Measurements from ENCODE around the gene NFIX. TPM values are rescaled to one million over a fixed set of nuclear protein-coding genes. Genes with fewer than 3 reads are reported as not detected.

Gene NFIX
- total RNA-seq, 4 donors from 2014 or later: 25.4 to 53.1 (median 29.3) TPM

GRCh38 chr19:13138916-13139198, 143.6 kb downstream of the NFIX start:
- Histone ChIP-seq H3K36me3 (peaks cover 0 to 29% (median 7%) of the 10 kb centered on the region in 4 donors), H3K27me3 (no peaks in the 10 kb centered on the region), H3K27ac (no peak overlapping the region), H3K4me1 (peaks cover 0 to 10% (median 2%) of the 10 kb centered on the region in 4 donors), H3K4me3 (no peak overlapping the region), H3K9me3 (no peaks in the 10 kb centered on the region)
- DNase-seq: no peak
- intact Hi-C loops (cut with DNase I; ENCODE audit: low total_unique reads): no loop called here
- in situ Hi-C loops (cut with MboI; ENCODE audit: low pct_ligation_motif_present in 1 of 4, low pct_unique_long_range_greater_than_20kb in 1 of 4, low sequenced_read_pairs in 3 of 4): no loop called here
- no peak for TF ChIP-seq EP300 (IDR thresholded peaks at IDR 0.05; ENCODE audit: low read depth)
- TF ChIP-seq POLR2AphosphoS5 (IDR thresholded peaks at IDR 0.05): no peak
- no peak for TF ChIP-seq CTCF (IDR thresholded peaks at IDR 0.05)
- TF ChIP-seq POLR2A (IDR thresholded peaks at IDR 0.05): no peak
- WGBS, 2 donors (ENCODE audit: low coverage in 1 of 2): 69% methylated on average over 10 of the region's 10 CpGs; no CpG with 5 or more reads in 1 of the 2 donors

GRCh38 chr19:13139633-13140311, 144.5 kb downstream of the NFIX start:
- no peak for DNase-seq
- WGBS, 2 donors (ENCODE audit: low coverage in 1 of 2): 67 to 82% methylated on average over 2 to 11 of the region's 11 CpGs
- intact Hi-C loops (cut with DNase I; ENCODE audit: low total_unique reads) (no loop called here), in situ Hi-C loops (cut with MboI; ENCODE audit: low pct_ligation_motif_present in 1 of 4, low pct_unique_long_range_greater_than_20kb in 1 of 4, low sequenced_read_pairs in 3 of 4) (no loop called here)
- Histone ChIP-seq H3K4me3 (no peak overlapping the region), H3K27me3 (no peaks in the 10 kb centered on the region), H3K36me3 (peaks cover 0 to 29% (median 8%) of the 10 kb centered on the region in 4 donors), H3K4me1 (peaks cover 0 to 10% (median 2%) of the 10 kb centered on the region in 4 donors), H3K27ac (no peak overlapping the region), H3K9me3 (no peaks in the 10 kb centered on the region)
- no peak for TF ChIP-seq CTCF (IDR thresholded peaks at IDR 0.05)
- no peak for TF ChIP-seq EP300 (IDR thresholded peaks at IDR 0.05; ENCODE audit: low read depth)
- TF ChIP-seq POLR2A (IDR thresholded peaks at IDR 0.05): no peak
- TF ChIP-seq POLR2AphosphoS5 (IDR thresholded peaks at IDR 0.05): no peak

- no peak for TF ChIP-seq EP300 (IDR thresholded peaks at IDR 0.05; ENCODE audit: low read depth)
- no peak for TF ChIP-seq POLR2AphosphoS5 (IDR thresholded peaks at IDR 0.05)
- TF ChIP-seq CTCF (IDR thresholded peaks at IDR 0.05): no peak
- in situ Hi-C loops (cut with MboI; ENCODE audit: low pct_ligation_motif_present in 1 of 4, low pct_unique_long_range_greater_than_20kb in 1 of 4, low sequenced_read_pairs in 3 of 4): no loop called here
- H3K27me3 ChIP-seq: no peaks in the 10 kb centered on the region
- WGBS, 2 donors (ENCODE audit: low coverage in 1 of 2): 52 to 74% methylated on average over 8 to 16 of the region's 16 CpGs
- DNase-seq: peak; percentile 49
- intact Hi-C loops (cut with DNase I; ENCODE audit: low total_unique reads): no loop called here
- H3K36me3 ChIP-seq: peaks cover 0 to 3% (median 0%) of the 10 kb centered on the region in 4 donors
- no peak overlapping the region for H3K4me3 ChIP-seq
- no peak overlapping the region for H3K27ac ChIP-seq
- H3K4me1 ChIP-seq: peaks cover 3 to 29% (median 8%) of the 10 kb centered on the region in 4 donors
- H3K9me3 ChIP-seq: no peaks in the 10 kb centered on the region
Observed at GRCh38 chr19:13146763-13147563, 151.7 kb downstream of the NFIX start.

Other genes starting within 250 kb of the NFIX start
- 100 to 1,000 TPM; 121 to 325 (median 141) TPM for gene BEST2, start 243.7 kb upstream of the NFIX start, total RNA-seq
- 100 to 1,000 TPM; 138 to 387 (median 215) TPM for gene HOOK2, start 219.9 kb upstream of the NFIX start, total RNA-seq
- gene JUNB, start 204.0 kb upstream of the NFIX start, total RNA-seq: 100 to 1,000 TPM; 386 to 857 (median 664) TPM
- gene PRDX2, start 193.7 kb upstream of the NFIX start, total RNA-seq: 100 to 1,000 TPM; 172 to 357 (median 198) TPM
- gene THSD8, start 193.4 kb upstream of the NFIX start, total RNA-seq: 1 to 10 TPM in 1 of 4 donors, not detected in 3; 1.6 TPM
- gene RNASEH2A, start 188.9 kb upstream of the NFIX start, total RNA-seq: 10 to 100 TPM in 1 of 4 donors, 1 to 10 TPM in 2, not detected in 1; 2.7 to 17.5 (median 4.0) TPM
- not detected for gene RTBDN, start 160.9 kb upstream of the NFIX start, total RNA-seq
- gene MAST1, start 157.0 kb upstream of the NFIX start, total RNA-seq: 1 to 10 TPM in 1 of 4 donors, under 1 TPM in 2, not detected in 1; 0.64 to 2.4 (median 0.82) TPM
- gene DNASE2, start 114.0 kb upstream of the NFIX start, total RNA-seq: 10 to 100 TPM; 24.6 to 34.4 (median 34.4) TPM
- under 1 TPM in 1 of 4 donors, not detected in 3; 0.32 TPM for gene KLF1, start 108.3 kb upstream of the NFIX start, total RNA-seq
- gene GCDH, start 104.3 kb upstream of the NFIX start, total RNA-seq: 10 to 100 TPM in 3 of 4 donors, 1 to 10 TPM in 1; 1.9 to 43.4 (median 33.2) TPM
- gene SYCE2, start 76.2 kb upstream of the NFIX start, total RNA-seq: under 1 TPM in 1 of 4 donors, not detected in 3; 0.68 TPM
- gene FARSA, start 61.8 kb upstream of the NFIX start, total RNA-seq: 10 to 100 TPM; 18.0 to 40.8 (median 32.6) TPM
- 100 to 1,000 TPM; 181 to 444 (median 317) TPM for gene CALR, start 56.9 kb upstream of the NFIX start, total RNA-seq
- gene RAD23A, start 49.6 kb upstream of the NFIX start, total RNA-seq: 10 to 100 TPM; 57.9 to 87.9 (median 75.9) TPM
- 10 to 100 TPM; 28.6 to 55.0 (median 33.6) TPM for gene GADD45GIP1, start 38.3 kb upstream of the NFIX start, total RNA-seq
- under 1 TPM in 2 of 4 donors, not detected in 2; 0.27 to 0.32 TPM for gene DAND5, start 25.9 kb upstream of the NFIX start, total RNA-seq
- 10 to 100 TPM in 3 of 4 donors, 1 to 10 TPM in 1; 4.5 to 33.4 (median 16.7) TPM for gene LYL1, start 107.4 kb downstream of the NFIX start, total RNA-seq
- gene TRMT1, start 121.3 kb downstream of the NFIX start, total RNA-seq: 100 to 1,000 TPM in 1 of 4 donors, 10 to 100 TPM in 3; 26.6 to 199 (median 60.7) TPM
- gene NACC1, start 122.8 kb downstream of the NFIX start, total RNA-seq: 10 to 100 TPM; 31.6 to 54.2 (median 36.5) TPM
- 100 to 1,000 TPM in 1 of 4 donors, 10 to 100 TPM in 3; 69.7 to 164 (median 84.2) TPM for gene STX10, start 154.9 kb downstream of the NFIX start, total RNA-seq
- 100 to 1,000 TPM; 184 to 503 (median 244) TPM for gene IER2, start 154.9 kb downstream of the NFIX start, total RNA-seq